GM23338 (cell line): ENCODE data around the gene ARL5A. TPM values are rescaled to one million over a fixed set of nuclear protein-coding genes. Genes with fewer than 3 reads are reported as not detected.

Experiments
- ATAC-seq: fragments of 200-7000 bp; cut with Tn5 transposase; 3 replicates; pipeline ENCODE4 v1.9.1; 2020
- DNase-seq: peaks from one replicate; pipeline ENCODE4 v3.0.0-alpha.2; 2015; ENCODE audit warnings: low spot score
- H2AFZ ChIP-seq: fragments of 200-600 bp; sonication (generic); 2 replicates; pipeline ENCODE4 v1.8.0; 2016; ENCODE audit warnings: antibody characterized with exemption, mild to moderate bottlenecking, moderate library complexity
- H3F3A ChIP-seq: fragments of 200-600 bp; sonication (generic); replicated peaks from 2 replicates; pipeline ENCODE4 v1.8.0; 2017; ENCODE audit warnings: antibody characterized with exemption, mixed run types, low read depth
- H3K27ac ChIP-seq: fragments of 200-600 bp; sonication (generic); 2 replicates; pipeline ENCODE4 v1.6.1; 2016; ENCODE audit warnings: low read depth
- H3K27me3 ChIP-seq: fragments of 200-600 bp; sonication (generic); 2 replicates; pipeline ENCODE4 v1.8.0; 2016; ENCODE audit warnings: mild to moderate bottlenecking, mixed run types, moderate library complexity; ENCODE audit not compliant: insufficient read depth
- H3K36me3 ChIP-seq: fragments of 200-600 bp; sonication (generic); 2 replicates; pipeline ENCODE4 v1.8.0; 2016; ENCODE audit warnings: mild to moderate bottlenecking; ENCODE audit not compliant: insufficient read depth
- H3K4me1 ChIP-seq: fragments of 200-600 bp; sonication (generic); 2 replicates; pipeline ENCODE4 v1.8.0; 2016; ENCODE audit warnings: mild to moderate bottlenecking, moderate library complexity; ENCODE audit not compliant: insufficient read depth
- H3K4me2 ChIP-seq: fragments of 200-600 bp; sonication (generic); 2 replicates; pipeline ENCODE4 v1.7.1; 2017; ENCODE audit warnings: mixed run types
- H3K4me3 ChIP-seq: fragments of 200-600 bp; sonication (generic); 2 replicates; pipeline ENCODE4 v1.6.1; 2016; ENCODE audit warnings: mixed run types
- H3K79me2 ChIP-seq: fragments of 200-600 bp; sonication (generic); replicated peaks from 2 replicates; pipeline ENCODE4 v1.8.0; 2017; ENCODE audit warnings: mild to moderate bottlenecking; ENCODE audit not compliant: insufficient read depth
- H3K9me2 ChIP-seq: fragments of 200-600 bp; sonication (generic); 2 replicates; pipeline ENCODE4 v1.8.0; 2017; ENCODE audit not compliant: insufficient read depth
- H4K20me1 ChIP-seq: fragments of 200-600 bp; sonication (generic); replicated peaks from 2 replicates; pipeline ENCODE4 v1.8.0; 2017; ENCODE audit warnings: mild to moderate bottlenecking; ENCODE audit not compliant: insufficient read depth
- H3K27ac Mint-ChIP-seq: 2 replicates; pipeline ENCODE4 v1.8.0; 2020; ENCODE audit warnings: inconsistent platforms, mild to moderate bottlenecking, moderate library complexity, mixed read lengths
- H3K27me3 Mint-ChIP-seq: 3 replicates; pipeline ENCODE4 v1.8.0; 2022; ENCODE audit warnings: low read depth, mild to moderate bottlenecking, moderate library complexity, mixed read lengths, inconsistent platforms; ENCODE audit not compliant: insufficient read depth, poor library complexity
- H3K36me3 Mint-ChIP-seq: 3 replicates; pipeline ENCODE4 v1.8.0; 2021; ENCODE audit warnings: low read depth, mild to moderate bottlenecking, inconsistent platforms, moderate library complexity, mixed read lengths
- H3K4me1 Mint-ChIP-seq: 3 replicates; pipeline ENCODE4 v1.8.0; 2020; ENCODE audit warnings: mild to moderate bottlenecking, inconsistent platforms, mixed read lengths
- H3K4me3 Mint-ChIP-seq: 3 replicates; pipeline ENCODE4 v1.8.0; 2021; ENCODE audit warnings: moderate library complexity, mild to moderate bottlenecking, inconsistent platforms, mixed read lengths
- H3K9me3 Mint-ChIP-seq: 3 replicates; pipeline ENCODE4 v1.8.0; 2020; ENCODE audit warnings: moderate library complexity, mild to moderate bottlenecking, inconsistent platforms, mixed read lengths
- CREB1 ChIP-seq: fragments of 250-450 bp; sonication (Bioruptor Pico); IDR thresholded peaks from 2 replicates; pipeline ENCODE4 v1.5.0; 2020; ENCODE audit warnings: low read depth, mild to moderate bottlenecking, moderate library complexity
- CTCF ChIP-seq, 2 experiments: fragments of 200-600 bp in 1 of 2; sonication (generic) in 1 of 2; conservative IDR thresholded peaks; 2 replicates each; pipeline versions ENCODE4 v1.5.1 to v1.6.1; 2016 to 2017; ENCODE audit warnings: antibody characterized with exemption in 2 of 2, low read depth in 2 of 2, mild to moderate bottlenecking in 2 of 2, moderate library complexity in 1 of 2
- ETS1 ChIP-seq: IDR thresholded peaks from 2 replicates; pipeline ENCODE4 v1.6.1; 2016; ENCODE audit warnings: antibody characterized with exemption
- EZH2 ChIP-seq: fragments of 200-600 bp; sonication (generic); IDR thresholded peaks from one replicate; pipeline ENCODE4 v1.8.0; 2017; ENCODE audit warnings: antibody characterized with exemption, mild to moderate bottlenecking, low read depth; ENCODE audit not compliant: unreplicated experiment
- EZH2phosphoT487 ChIP-seq: fragments of 200-600 bp; sonication (generic); IDR thresholded peaks from one replicate; pipeline ENCODE4 v1.8.1; 2018; ENCODE audit warnings: antibody characterized with exemption; ENCODE audit not compliant: unreplicated experiment
- JUNB ChIP-seq: IDR thresholded peaks from one replicate; pipeline ENCODE4 v1.6.1; 2016; ENCODE audit warnings: antibody characterized with exemption; ENCODE audit not compliant: unreplicated experiment
- NANOG ChIP-seq: IDR thresholded peaks from 2 replicates; pipeline ENCODE4 v1.6.1; 2016; ENCODE audit warnings: antibody characterized with exemption, borderline replicate concordance
- POLR2AphosphoS5 ChIP-seq: IDR thresholded peaks from 2 replicates; pipeline ENCODE4 v1.6.1; 2016; ENCODE audit warnings: antibody characterized with exemption, low read depth
- REST ChIP-seq: IDR thresholded peaks from one replicate; pipeline ENCODE4 v1.6.1; 2018; ENCODE audit warnings: antibody characterized with exemption; ENCODE audit not compliant: unreplicated experiment
- STAT1 ChIP-seq: IDR thresholded peaks from one replicate; pipeline ENCODE4 v1.6.1; 2016; ENCODE audit warnings: antibody characterized with exemption; ENCODE audit not compliant: unreplicated experiment
- ZNF114 ChIP-seq: fragments of 250-450 bp; sonication (Bioruptor Pico); IDR thresholded peaks from 2 replicates; pipeline ENCODE4 v1.5.0; 2020; ENCODE audit warnings: mild to moderate bottlenecking, moderate library complexity
- ZNF331 ChIP-seq: fragments of 250-450 bp; sonication (Bioruptor Pico); IDR thresholded peaks from 2 replicates; pipeline ENCODE4 v1.5.0; 2020; ENCODE audit warnings: low read depth, mild to moderate bottlenecking, moderate library complexity
- ZNF462 ChIP-seq: fragments of 250-450 bp; sonication (Bioruptor Pico); IDR thresholded peaks from 2 replicates; pipeline ENCODE4 v1.5.0; 2020; ENCODE audit warnings: mild to moderate bottlenecking, moderate library complexity
- polyA plus RNA-seq: library from polyadenylated mRNA; unstranded; fragments of >200 nt; fragmentation: Nextera tagmentation; extraction: Ambion mirVana; gene quantifications from 2 replicates; pipeline ENCODE4 v1.2.1, GENCODE V29; 2016
- total RNA-seq: library from RNA; depleted of rRNA; stranded (reverse); fragments of >200 nt; shearing (Covaris generic); gene quantifications from 2 replicates; pipeline ENCODE4 v1.2.3, GENCODE V29; 2014

Gene ARL5A
- total and polyA plus RNA-seq, 2 experiments from 2014 or later: 26.8 to 104 TPM

GRCh38 chr2:151841047-151841424 is 12.8 kb upstream of the ARL5A start:
- DNase-seq (no peak), ATAC-seq (no peak)
- Histone ChIP-seq H3K4me1 (no peaks in the 10 kb centered on the region), H3F3A (no peaks in the 10 kb centered on the region), H3K79me2 (no peaks in the 10 kb centered on the region), H3K4me3 (no peak overlapping the region), H4K20me1 (no peaks in the 10 kb centered on the region), H3K9me2 (no peaks in the 10 kb centered on the region), H3K27me3 (no peaks in the 10 kb centered on the region), H3K36me3 (no peaks in the 10 kb centered on the region), H3K4me2 (no peak overlapping the region), H2AFZ (no peak overlapping the region), H3K27ac (no peak overlapping the region)
- no peaks in the 10 kb centered on the region for H3K4me1 Mint-ChIP-seq
- no peaks in the 10 kb centered on the region for H3K27me3 Mint-ChIP-seq
- TF ChIP-seq ETS1 (no peak), JUNB (no peak), ZNF331 (CRISPR knock-in tag) (no peak), NANOG (no peak), POLR2AphosphoS5 (no peak), CREB1 (CRISPR knock-in tag) (no peak), ZNF462 (CRISPR knock-in tag) (no peak), REST (no peak), EZH2 (no peak), ZNF114 (CRISPR knock-in tag) (no peak), CTCF (conservative IDR thresholded peaks at IDR 0.05; ENCODE audit: low read depth in 2 of 2) (no peak), STAT1 (no peak), EZH2phosphoT487 (no peak)
- no peak overlapping the region for H3K4me3 Mint-ChIP-seq
- H3K27ac Mint-ChIP-seq: no peak overlapping the region
- no peaks in the 10 kb centered on the region for H3K9me3 Mint-ChIP-seq
- no peaks in the 10 kb centered on the region for H3K36me3 Mint-ChIP-seq
